ENCODE measurements around the gene PML. TPM values are rescaled to one million over a fixed set of nuclear protein-coding genes. Genes with fewer than 3 reads are reported as not detected.
A peak's percentile ranks its signal among the peaks of the same experiment; 100 is the strongest.

Gene PML
- polyA plus RNA-seq, 10 donors: 22.6 to 36.4 (median 28.7) TPM

DNA sequence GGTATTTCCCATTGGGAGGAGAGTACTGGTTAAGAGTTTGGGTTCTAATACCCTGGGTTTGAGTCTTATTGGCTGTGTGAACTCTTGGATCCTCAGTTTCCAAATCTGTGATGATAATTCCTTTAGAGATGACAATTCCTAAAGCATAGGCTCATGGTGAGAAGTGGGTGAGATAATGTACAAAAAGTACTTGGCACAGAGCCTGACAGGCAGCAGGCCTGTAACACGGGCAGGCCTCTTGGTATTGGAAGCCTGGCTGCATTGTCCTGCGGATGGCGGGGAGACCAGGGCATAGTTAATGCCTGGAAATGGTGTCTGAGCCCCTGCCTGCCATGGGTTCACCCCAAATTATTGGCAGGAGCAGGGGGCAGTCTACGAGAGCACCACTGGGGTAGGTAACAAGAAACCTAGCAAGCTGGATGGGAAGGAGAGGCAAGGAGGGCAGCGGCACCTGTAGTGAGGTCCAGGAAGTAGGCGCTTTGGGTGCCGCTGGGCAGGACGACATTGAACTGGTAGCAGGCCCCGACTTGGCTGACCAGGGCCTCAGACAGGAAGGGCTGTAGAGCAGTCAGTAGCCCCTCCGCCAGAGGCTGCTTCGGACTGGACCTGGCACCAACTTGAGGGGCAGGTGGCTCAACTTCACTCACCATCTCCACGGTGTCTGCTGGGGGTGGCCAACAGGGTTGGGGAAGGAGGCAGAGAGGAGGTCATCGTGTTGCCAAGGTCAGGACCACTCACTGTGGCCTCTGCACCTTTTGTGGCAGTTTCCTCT is 10.1 kb upstream of the PML start:
- no peak for DNase-seq

DNA sequence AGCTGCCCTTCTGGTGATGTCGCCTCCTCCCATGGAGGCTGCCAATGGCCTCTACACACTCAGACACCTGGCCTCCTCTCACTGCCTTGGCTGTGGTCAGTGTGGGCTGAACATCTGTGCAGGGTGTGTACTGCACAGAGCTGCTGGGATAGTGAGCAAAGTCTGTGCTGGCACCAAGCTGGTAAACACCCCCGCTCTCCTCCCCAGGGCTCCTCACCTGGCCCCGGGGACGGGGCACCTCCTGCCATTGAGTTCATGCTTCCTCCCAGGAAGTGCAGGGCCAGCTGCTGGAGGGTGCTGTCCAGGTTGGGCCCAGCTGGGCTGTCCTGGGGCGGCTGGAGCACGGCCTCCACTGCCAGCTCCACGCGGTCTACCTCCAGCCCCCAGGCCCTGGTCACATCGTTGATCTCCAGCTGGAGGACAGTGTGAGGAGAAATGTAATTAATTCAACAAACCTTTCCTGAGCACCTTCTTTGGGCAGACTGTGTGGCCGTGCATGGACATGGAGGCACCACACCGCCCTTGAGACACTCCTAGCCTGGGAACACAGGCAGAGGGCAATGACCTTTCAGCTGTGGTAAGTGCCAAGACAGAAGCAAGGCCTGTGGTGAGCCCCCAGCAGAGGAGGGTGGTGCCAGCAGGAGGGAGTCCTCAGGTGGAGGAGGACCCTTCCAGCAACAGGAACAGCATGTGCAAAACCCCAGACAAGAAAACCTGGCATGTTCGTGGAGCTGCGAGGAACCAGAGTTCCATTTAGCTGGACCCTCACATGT is 9.2 kb upstream of the PML start:
- DNase-seq: no peak

DNA sequence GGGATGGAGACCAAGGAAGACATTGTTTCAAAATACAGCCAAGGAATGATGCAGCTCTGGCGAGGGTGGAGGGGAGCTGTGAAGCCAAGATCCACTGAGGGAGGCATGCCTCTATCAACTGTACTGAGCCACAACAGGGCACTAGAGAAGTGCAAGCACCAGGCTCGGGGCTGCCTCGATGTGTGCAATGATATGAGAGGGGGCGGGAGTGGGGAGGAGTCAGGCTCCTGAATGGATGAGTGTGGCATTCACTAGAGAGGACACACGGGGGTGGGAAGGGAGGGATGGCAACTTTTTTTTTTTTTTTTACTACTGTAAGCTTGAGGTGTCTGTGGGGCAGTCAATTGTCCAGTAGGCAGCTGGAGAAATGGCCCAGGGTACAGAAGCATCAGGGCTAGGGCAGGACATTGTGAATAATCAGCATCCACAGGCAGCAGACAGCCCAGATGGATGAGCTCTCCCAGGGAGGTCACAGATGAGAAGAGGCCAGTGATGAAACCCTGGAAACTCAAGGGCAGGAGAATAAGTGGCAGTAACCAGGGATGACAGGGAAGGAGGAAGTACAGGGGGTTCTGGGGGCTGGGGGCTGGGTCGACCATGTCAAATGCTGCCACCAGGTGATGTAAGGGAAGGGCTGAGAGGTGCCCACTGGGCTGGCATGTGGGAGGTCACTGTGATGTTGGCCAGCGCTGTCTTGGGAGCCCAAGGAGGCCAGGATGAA is 8.3 kb upstream of the PML start:
- DNase-seq: no peak

DNA sequence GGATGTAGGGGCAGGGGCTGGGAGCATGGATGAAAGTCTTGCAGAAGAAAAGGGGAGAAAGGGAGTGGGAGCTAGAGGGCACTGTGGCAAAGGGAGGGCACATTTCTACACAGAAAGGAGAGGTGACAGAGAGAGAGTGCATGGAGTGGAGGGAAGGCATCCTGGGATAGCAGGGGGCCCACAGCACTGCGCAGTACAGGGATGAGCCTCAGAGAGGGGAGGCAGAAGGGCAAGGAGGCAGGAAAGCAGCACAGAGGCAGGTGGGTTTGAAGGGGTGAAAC is 7.8 kb upstream of the PML start:
- no peak for DNase-seq

DNA sequence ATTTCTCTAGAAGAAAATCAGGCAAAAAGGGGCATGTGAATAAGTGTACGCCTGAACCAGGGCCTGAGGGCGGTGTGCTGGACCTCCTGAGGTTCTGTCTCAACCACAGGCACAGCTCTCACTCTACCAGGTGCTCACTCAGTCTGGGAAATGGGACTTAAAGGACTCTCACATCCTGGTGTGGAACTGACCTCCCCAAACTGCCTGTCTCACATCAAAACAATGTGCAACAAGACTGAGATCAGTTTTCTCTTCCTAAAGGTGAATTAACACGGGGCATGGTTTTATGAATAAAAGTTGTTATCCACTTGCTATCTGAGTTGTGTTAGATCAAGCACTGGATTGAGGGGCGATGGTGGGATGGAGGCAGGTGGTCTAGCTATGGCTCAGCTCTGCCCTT is 7.3 kb upstream of the PML start:
- DNase-seq: no peak

DNA sequence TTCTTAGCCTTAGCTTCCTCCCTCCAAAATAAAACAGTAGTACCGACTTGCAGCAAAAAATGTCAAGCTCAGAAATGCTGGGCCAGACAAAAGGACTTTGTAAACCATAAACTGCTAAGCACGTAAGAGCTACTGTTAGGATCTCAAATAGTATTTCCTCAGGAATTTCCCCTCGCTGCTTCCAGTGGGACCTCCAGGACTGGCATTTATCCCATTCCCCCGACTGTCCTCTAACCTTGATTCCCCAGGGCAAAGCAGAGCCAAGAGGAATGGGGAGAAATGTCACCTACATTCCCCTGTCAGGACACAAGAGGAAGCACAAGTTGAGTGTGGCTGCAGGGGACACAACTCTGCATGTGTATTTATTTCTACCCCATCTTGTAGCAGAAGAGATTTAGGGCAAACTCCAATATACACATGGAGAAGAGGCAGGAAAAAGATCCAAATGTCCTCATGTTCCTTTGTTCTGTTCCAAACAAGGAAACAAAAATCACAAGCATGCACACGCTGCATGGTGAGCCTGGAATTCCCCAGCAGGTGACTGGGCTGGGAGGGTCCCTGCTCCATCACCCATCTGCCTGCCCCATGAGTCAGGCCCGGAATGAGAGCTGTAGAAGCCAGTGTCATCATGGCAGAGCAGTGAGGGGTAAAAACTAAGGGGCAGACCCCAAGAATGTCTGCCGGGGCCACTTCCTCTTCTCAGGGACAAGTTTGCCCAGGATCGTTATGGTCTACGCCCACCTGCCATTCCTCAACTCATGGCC is 6.7 kb upstream of the PML start:
- DNase-seq: no peak

DNA sequence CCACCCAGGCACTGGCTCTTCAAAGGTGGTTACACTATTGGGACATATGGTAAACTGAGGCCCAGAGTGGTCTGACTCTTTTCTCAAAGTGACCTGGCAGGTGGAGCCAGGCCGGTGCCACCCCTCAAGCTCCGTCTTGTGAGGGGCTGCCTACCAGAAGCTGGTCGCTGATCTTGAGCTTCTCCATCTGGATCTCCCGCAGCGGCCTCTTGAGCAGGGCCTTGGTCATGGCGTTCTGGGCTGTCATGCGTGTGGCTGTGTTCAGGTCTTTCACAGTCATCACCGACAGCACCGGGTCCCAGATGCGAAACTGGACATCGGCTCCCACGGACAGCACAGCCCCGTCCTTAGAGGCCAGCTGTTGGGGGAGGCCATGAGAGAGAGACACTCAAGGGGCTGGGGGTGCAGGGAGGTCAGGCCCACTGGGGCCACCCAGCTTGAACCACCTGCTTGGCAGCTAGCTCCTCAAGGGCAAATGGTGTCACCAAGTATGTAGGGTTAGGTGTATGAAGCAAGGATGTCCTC is 6.0 kb upstream of the PML start:
- DNase-seq: no peak

DNA sequence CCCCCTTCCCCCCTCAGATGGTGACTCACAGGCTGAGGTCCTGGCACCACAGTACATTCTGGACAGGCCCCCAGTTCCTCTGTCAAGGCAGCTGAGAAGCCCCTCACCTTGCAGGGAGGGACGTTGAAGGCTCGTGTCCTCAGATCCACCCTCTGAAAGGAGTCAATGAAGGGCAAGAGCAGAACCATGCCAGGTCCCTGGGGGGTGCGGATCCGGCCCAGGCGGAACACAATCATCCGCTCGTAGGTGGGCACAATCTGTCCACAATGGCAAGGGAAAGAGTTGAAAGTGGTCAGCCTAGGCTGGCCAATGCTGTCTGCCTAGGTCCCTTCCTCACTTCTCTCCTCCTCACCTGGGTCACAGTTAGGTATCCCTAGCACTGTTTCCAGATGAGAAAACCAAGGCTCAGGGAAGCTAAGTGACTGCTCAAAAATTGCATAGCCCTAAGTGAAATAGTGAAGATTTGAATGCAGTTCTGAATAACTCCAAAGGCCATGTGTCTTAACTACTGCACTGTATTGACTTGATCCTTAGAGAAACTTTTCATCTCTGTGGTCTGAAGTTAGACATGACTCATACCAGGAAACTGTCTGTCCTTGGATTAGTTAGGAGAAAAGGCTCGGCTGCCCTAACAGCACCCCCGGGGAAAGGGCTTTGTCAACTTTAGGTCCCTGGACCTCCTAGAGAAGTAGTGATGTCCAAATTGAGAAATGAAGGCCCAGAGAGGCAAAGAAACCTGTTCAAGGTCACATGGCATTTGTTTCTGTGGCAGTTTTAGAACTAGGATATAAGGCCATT is 5.3 kb upstream of the PML start:
- no peak for DNase-seq

DNA sequence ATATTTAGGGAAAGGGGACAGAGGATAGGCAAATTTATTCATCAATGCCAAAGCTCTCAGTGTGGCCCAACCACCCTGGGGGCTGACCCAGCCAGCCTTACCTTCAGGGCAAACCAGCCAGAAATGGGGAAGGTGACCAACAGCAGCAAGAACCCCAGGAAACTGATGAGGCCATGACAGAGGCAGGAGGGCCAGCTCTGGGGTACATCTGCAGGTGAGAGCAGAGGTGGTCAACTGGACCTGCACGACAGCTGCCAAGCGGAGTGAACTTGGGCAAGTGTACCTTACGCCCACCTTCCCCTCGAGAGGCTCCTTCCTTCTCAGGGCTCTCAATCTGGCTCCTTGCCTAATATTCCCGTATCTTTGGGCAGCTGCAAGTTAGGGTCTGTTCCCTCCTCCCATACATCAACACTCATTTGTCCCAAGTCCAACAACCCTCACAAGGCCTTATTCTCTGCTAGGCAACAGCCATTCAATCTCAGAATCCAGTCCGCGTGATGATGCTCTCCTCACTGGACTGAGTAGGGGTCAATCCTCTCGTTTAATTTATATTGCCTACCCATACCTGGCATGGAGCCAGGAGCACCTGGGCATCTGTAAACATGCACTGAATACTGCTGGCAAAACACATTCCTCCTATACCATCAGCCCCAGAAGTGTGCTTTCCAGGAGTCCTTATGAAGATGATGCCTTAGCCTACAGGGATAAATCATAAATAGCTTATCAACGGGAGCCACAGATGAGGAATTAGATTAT is 4.1 kb upstream of the PML start:
- no peak for DNase-seq

DNA sequence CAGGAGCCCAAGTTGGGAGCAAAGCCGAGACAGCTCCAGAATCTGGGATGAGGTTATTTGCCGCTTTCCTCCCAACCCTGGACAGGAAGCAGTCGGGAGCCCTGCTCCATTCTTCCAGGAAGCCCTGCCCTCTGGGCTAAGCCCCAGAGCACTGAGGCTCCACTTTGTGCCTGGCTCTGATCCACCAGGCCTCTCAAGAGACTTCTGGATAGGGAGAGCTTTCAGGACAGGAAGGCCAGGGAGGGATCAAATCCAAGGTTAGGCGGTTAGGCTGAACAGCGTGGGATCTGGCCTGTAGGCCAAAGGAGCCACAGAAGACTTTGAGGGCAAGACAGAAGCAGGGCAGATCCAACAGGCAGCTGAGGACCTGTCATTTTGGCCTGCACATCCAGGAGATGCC is 3.3 kb upstream of the PML start:
- peak in 1 of 3 donors; percentile 59 for DNase-seq

DNA sequence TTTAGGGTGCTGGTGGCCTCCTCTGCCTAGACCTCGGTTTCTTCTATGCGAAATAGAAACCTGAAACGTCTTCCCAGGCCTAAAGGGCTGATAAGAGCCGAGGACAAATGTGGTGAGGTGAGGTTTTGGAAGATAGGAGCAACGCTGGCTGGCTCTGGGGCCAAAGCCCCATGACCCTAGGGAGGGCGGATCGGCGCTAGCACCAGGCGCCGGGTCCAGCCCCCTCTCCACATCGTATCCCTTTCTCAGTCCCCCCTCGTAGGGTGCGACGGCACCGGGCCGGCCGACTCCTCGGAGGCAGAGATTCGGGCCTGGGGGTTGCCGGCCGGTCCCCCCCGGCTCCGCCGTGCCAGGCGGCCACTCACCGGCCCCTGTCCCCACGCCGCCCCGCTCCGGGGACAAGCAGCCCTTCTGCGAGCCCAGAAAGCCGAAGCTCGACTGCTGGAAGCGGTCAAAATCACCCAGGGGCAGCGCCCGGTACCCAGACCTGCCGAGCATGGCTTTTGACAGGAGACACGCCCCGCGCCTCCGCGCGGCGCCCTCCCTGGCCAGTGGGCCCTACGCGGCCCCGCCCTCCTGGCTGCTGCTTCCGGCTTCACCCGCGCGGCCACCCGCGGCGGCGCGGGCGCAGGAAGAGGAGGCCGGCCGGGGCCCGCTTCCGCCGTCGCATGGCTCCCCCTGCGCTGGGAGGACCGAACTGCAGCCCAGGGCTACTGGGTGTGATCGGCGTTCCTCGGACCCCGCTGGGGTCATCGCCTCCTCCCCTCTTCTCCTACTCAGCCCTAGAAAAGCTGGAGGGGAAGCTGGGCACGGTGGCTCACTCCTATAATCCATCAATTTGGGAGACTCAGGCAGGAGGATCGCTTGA is 2.6 kb upstream of the PML start, which contains the start of gene STOML1:
STOML1 (minus strand) TSS at position 570 of the 868 bp plus-strand sequence; CDS start at position 498, 72 bp downstream.
- peak; percentile 93 to 96 (median 95) for DNase-seq

DNA sequence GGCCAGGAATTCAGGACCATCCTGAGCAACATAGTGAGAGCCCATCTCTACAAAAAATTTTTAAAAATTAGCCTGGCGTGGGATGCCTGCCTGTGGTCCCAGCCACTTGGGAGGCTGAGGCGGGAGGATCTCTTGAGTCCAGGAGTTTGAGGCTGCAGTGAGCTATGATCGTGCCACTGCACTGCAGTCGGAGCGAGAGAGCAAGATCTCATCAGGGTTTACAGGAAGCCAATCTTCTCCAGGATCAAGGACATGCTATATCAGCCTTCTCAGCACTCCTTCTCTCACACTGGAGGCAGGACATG is 2.0 kb upstream of the PML start:
- DNase-seq: no peak

DNA sequence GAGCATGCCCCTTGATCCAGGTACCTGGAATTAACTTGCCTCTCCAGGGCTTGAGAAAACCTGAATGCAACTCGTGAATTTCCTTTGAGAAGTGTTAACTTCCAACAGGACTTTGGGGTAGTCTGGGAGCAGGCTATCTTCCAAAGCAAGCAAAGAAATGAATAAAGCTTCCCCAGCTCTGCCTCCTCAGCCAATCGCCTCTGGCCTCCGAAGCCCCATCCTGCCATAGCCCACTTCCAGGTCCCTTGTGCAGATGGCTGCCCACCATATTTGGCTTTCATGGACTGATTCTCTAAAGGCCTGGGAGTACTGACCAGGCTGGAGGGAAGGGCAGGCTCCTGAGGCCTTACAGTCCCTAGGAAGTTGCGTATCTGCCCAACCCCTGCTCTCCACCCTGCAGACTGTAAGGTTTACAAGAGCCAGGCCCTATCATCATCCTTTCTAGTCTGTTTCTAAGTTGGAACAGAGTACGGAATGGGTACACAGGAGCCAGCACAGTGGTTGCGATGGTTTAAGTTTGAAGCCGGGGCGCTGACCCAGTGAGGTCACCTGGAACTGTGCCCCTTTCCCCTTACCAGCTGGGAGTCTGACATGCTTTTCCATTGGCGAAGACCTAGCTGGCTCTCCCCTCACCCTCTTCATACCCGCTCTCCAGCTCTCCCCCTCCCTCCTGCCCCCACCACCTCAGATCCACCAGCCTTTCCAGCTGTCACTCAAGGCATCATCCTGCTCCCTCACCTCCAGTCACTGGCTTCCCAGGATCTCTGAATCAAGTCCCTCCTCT is 1.1 kb upstream of the PML start:
- DNase-seq: no peak

DNA sequence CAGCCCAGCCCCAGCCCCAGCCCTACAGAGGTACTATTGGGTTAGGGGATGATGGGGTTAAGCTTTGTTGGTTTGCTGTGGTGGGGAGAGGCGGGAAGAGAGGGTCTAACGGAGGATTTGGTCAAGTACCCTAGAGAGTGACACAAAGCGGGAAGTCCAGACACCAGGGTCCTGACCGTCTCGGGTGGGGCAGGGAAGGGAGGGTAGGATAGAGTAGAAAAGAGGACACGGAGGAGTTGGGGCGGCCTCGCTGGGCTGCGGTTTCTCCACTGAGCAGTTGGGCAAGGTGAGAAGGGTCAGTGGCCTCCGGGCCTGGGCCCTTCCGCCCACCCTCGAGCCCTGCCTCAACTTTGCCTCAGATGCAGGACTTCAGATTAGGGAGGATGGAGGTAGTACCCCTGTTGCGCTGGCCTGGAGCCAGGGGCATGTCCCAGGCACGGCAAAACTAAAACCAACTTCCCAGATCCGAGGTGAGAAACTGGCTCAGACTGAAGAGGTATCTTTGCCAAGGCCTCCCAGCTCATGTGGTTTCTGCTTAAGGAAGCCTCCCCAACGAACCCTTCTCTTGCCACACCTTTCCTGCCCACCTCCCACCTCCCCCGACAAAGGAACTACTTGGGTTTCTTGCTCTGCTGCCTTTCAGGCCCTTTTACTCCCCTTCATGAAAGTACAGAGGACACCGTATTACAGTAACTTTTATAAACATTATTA is 551 bp downstream of the PML start:
- DNase-seq: peak in 1 of 3 donors; percentile 64

DNA sequence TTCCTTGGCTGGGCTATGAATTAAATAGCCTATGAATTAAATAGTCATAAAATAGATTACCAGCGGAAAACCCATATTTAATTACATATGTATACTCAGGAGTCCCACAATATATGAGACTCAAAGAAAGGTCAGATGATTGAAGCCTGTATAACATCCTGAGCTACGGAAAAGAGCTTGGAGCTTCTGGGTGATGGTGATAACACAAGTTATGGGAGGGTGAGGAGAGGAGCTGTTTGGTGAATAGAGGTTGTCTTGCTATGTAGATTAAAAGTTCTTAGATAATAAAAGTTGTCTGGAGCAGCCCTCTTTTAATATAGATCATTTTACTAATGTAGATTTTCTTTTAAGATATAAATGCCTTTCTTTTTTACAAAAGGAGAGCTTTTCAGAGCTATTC is 1.8 kb downstream of the PML start:
- no peak for DNase-seq

DNA sequence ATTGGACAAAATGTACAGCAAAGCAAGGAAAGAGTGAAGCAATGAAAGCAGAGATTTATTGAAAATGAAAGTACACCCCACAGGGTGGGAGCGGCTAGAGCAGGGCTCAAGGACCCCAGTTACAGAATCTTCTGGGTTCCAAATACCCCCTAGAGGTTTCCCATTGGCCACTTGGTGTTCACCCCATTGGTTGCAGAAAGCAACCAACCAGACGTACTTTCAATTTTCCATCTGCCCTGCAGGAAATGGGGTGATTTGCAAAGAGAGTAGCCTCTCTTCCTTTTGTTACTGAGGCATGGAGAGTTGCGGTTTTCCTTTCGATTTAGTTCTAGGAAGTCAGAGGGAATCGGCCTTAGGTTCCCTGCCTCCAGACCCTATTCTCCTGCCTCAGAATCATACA is 2.4 kb downstream of the PML start:
- DNase-seq: peak in 1 of 3 donors; percentile 43

DNA sequence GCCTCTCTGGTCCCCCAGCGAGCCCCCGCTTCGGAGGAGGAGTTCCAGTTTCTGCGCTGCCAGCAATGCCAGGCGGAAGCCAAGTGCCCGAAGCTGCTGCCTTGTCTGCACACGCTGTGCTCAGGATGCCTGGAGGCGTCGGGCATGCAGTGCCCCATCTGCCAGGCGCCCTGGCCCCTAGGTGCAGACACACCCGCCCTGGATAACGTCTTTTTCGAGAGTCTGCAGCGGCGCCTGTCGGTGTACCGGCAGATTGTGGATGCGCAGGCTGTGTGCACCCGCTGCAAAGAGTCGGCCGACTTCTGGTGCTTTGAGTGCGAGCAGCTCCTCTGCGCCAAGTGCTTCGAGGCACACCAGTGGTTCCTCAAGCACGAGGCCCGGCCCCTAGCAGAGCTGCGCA is 3.5 kb downstream of the PML start:
- DNase-seq: no peak
